ENCODE data around the gene FGFRL1.
"Not testable (repeated sequence)": the region's sequence is repeated elsewhere in the genome, so short reads cannot be mapped to it uniquely, and the experiment has no call there.

The FGFRL1 gene

GRCh38 chr4:992297-993110 lies 18.9 kb upstream of the FGFRL1 start:
- DNase-seq (ENCODE audit: low spot score) = no peak

GRCh38 chr4:993111-994029 lies 18.1 kb upstream of the FGFRL1 start, which contains the start of gene SLC26A1:
Gene SLC26A1, minus strand, starts transcription at chr4:993404. Its CDS starts 1,701 bp downstream, at chr4:991703.
- no peak for DNase-seq (ENCODE audit: low spot score)

GRCh38 chr4:995311-996026 lies 16.0 kb upstream of the FGFRL1 start:
- no peak for DNase-seq (ENCODE audit: low spot score)

- no peak for DNase-seq (ENCODE audit: low spot score)
Measured at GRCh38 chr4:996030-996996, 15.1 kb upstream of the FGFRL1 start.

- no peak for DNase-seq (ENCODE audit: low spot score)
Measured at GRCh38 chr4:996997-997374, 14.4 kb upstream of the FGFRL1 start.

GRCh38 chr4:997375-998071 lies 13.9 kb upstream of the FGFRL1 start:
- DNase-seq (ENCODE audit: low spot score) = no peak

- DNase-seq (ENCODE audit: low spot score) = no peak
Measured at GRCh38 chr4:998096-998691, 13.2 kb upstream of the FGFRL1 start.

GRCh38 chr4:999240-999863 lies 12.1 kb upstream of the FGFRL1 start:
- not testable (repeated sequence) for DNase-seq (ENCODE audit: low spot score)

GRCh38 chr4:999882-1000425 lies 11.5 kb upstream of the FGFRL1 start:
- no peak for DNase-seq (ENCODE audit: low spot score)

- DNase-seq (ENCODE audit: low spot score) = no peak
Measured at GRCh38 chr4:1000686-1001260, 10.7 kb upstream of the FGFRL1 start.

- no peak for DNase-seq (ENCODE audit: low spot score)
Measured at GRCh38 chr4:1001561-1002130, 9.8 kb upstream of the FGFRL1 start.

- DNase-seq (ENCODE audit: low spot score) = no peak
Measured at GRCh38 chr4:1002131-1002630, 9.2 kb upstream of the FGFRL1 start.

GRCh38 chr4:1002631-1003251 lies 8.7 kb upstream of the FGFRL1 start:
- no peak for DNase-seq (ENCODE audit: low spot score)

GRCh38 chr4:1003271-1004070 lies 8.0 kb upstream of the FGFRL1 start:
- no peak for DNase-seq (ENCODE audit: low spot score)

GRCh38 chr4:1004071-1004418 lies 7.4 kb upstream of the FGFRL1 start:
- DNase-seq (ENCODE audit: low spot score) = no peak

GRCh38 chr4:1004557-1005485 lies 6.6 kb upstream of the FGFRL1 start:
- no peak for DNase-seq (ENCODE audit: low spot score)
